PC-9 (cell line): Measurements from ENCODE around the gene SOCS6. TPM values are rescaled to one million over a fixed set of nuclear protein-coding genes. Genes with fewer than 3 reads are reported as not detected.

ENCODE experiments used
- BruUV-seq: library from RNA; stranded (reverse); fragments of 400-500 nt; replicated peaks from 2 replicates; lab custom pipeline; 2021; lab: Mats Ljungman, UMichigan
- CTCF ChIA-PET: fragments of 300-600 bp; sonication (Branson Sonifier 250); formaldehyde crosslinking; loops from one replicate; lab custom pipeline; 2022; ENCODE audit warnings: antibody characterized with exemption; lab: Charles Lee
- POLR2A ChIA-PET: fragments of 300-600 bp; sonication (Branson Sonifier 250); formaldehyde crosslinking; loops from one replicate; lab custom pipeline; 2022; ENCODE audit warnings: antibody characterized with exemption; ENCODE audit not compliant: unreplicated experiment; lab: Charles Lee
- DNase-seq, 2 experiments: peaks; one replicate each; pipeline versions ENCODE4 v3.0.0 to v3.0.0-alpha.2; 2015 to 2022; ENCODE audit warnings: mixed read lengths in 1 of 2
- H2AFZ ChIP-seq: fragments of 200-600 bp; sonication (generic); 2 replicates; pipeline ENCODE4 v1.8.1; 2017; ENCODE audit warnings: antibody characterized with exemption
- H3F3A ChIP-seq: fragments of 200-600 bp; sonication (generic); 2 replicates; pipeline ENCODE4 v1.8.1; 2017; ENCODE audit warnings: antibody characterized with exemption, mild to moderate bottlenecking, low read depth; ENCODE audit not compliant: insufficient read depth
- H3K27ac ChIP-seq: fragments of 200-600 bp; sonication (generic); 2 replicates; pipeline ENCODE4 v1.6.1; 2016; ENCODE audit warnings: mixed run types
- H3K27me3 ChIP-seq: fragments of 200-600 bp; sonication (generic); 2 replicates; pipeline ENCODE4 v1.6.1; 2016; ENCODE audit warnings: low read depth, mixed run types; ENCODE audit not compliant: insufficient read depth
- H3K36me3 ChIP-seq: fragments of 200-600 bp; sonication (generic); 2 replicates; pipeline ENCODE4 v1.6.1; 2016; ENCODE audit warnings: low read depth, mixed run types
- H3K4me1 ChIP-seq: fragments of 200-600 bp; sonication (generic); replicated peaks from 2 replicates; pipeline ENCODE4 v1.6.1; 2016; ENCODE audit warnings: mixed run types; ENCODE audit not compliant: insufficient read depth
- H3K4me2 ChIP-seq: fragments of 200-600 bp; sonication (generic); 2 replicates; pipeline ENCODE4 v1.6.1; 2017; ENCODE audit warnings: mixed run types
- H3K4me3 ChIP-seq: fragments of 200-600 bp; sonication (generic); 2 replicates; pipeline ENCODE4 v1.6.1; 2016; ENCODE audit warnings: mixed run types
- H3K79me2 ChIP-seq: fragments of 200-600 bp; sonication (generic); 2 replicates; pipeline ENCODE4 v1.6.1; 2017; ENCODE audit warnings: low read depth, mixed run types
- H3K9me2 ChIP-seq: fragments of 200-600 bp; sonication (generic); 2 replicates; pipeline ENCODE4 v1.8.1; 2017; ENCODE audit warnings: mild to moderate bottlenecking; ENCODE audit not compliant: insufficient read depth
- H3K9me3 ChIP-seq: fragments of 200-600 bp; sonication (generic); 2 replicates; pipeline ENCODE4 v1.8.1; 2016; ENCODE audit warnings: low read depth; ENCODE audit not compliant: insufficient read depth
- H4K20me1 ChIP-seq: fragments of 200-600 bp; sonication (generic); 2 replicates; pipeline ENCODE4 v1.8.1; 2017; ENCODE audit not compliant: insufficient read depth
- CTCF ChIP-seq: fragments of 200-600 bp; sonication (generic); conservative IDR thresholded peaks from 2 replicates; pipeline ENCODE4 v1.6.1; 2017; ENCODE audit warnings: mixed run types, antibody characterized with exemption, mild to moderate bottlenecking, moderate library complexity
- EZH2 ChIP-seq: fragments of 200-600 bp; sonication (generic); IDR thresholded peaks from 2 replicates; pipeline ENCODE4 v1.8.0; 2017; ENCODE audit warnings: antibody characterized with exemption, low read depth
- intact Hi-C: fragments of 100-400 bp; cut with micrococcal nuclease; formaldehyde crosslinking; loops from one replicate; pipeline ENCODE4 v1.10.0; 2022; ENCODE audit not compliant: unreplicated experiment
- total RNA-seq: library from RNA; stranded (reverse); gene quantifications from 2 replicates; pipeline ENCODE4 v1.2.3, GENCODE V29; 2021

SOCS6 gene
- total RNA-seq, 1 experiment from 2014 or later = 21.0 TPM

GRCh38 chr18:70301667-70302066, 12.8 kb downstream of the SOCS6 start:
- Histone ChIP-seq H3K4me3 (no peak overlapping the region), H3K27ac (no peak overlapping the region), H4K20me1 (peaks cover 35% of the 10 kb centered on the region), H2AFZ (no peak overlapping the region), H3K9me3 (no peaks in the 10 kb centered on the region; the same call in 1 of the 2 replicates), H3K9me2 (no peaks in the 10 kb centered on the region), H3F3A (no peaks in the 10 kb centered on the region), H3K79me2 (peaks cover 100% of the 10 kb centered on the region), H3K4me1 (0 out of 2 replicates have a peak, but pooled peaks cover 8% of the 10 kb centered on the region), H3K27me3 (no peaks in the 10 kb centered on the region), H3K36me3 (0 out of 2 replicates have a peak, but pooled peaks cover 4% of the 10 kb centered on the region), H3K4me2 (no peak overlapping the region)
- TF ChIP-seq CTCF = no peak
- no peak for TF ChIP-seq EZH2
- DNase-seq = no peak
- BruUV-seq = no TSS peak
- intact Hi-C loops = no loop called here
- ChIA-PET POLR2A (interaction anchor here (0.6 kb wide), 1 partner anchor 82 kb away, joined by 16 read pairs; no protein-coding TSS in a partner anchor), CTCF (no interaction called here)

- POLR2A ChIA-PET = no interaction called here
- intact Hi-C loops = no loop called here
- Histone ChIP-seq H4K20me1 (peaks cover 19% of the 10 kb centered on the region), H3K36me3 (peaks cover 3% of the 10 kb centered on the region; the same call in 1 of the 2 replicates), H3K4me3 (no peak overlapping the region), H2AFZ (no peak overlapping the region), H3K79me2 (peaks cover 99% of the 10 kb centered on the region), H3K9me2 (no peaks in the 10 kb centered on the region), H3F3A (0 out of 2 replicates have a peak, but pooled peaks cover 5% of the 10 kb centered on the region), H3K9me3 (peaks cover 11% of the 10 kb centered on the region; the same call in 1 of the 2 replicates), H3K4me1 (no peaks in the 10 kb centered on the region), H3K27ac (no peak overlapping the region), H3K27me3 (no peaks in the 10 kb centered on the region), H3K4me2 (no peak overlapping the region)
- TF ChIP-seq CTCF = no peak
- no peak for TF ChIP-seq EZH2
- CTCF ChIA-PET = no interaction called here
- no peak for DNase-seq
- no TSS peak for BruUV-seq
These were observed 19.9 kb downstream of the SOCS6 start for GRCh38 chr18:70308555-70309294.

- no peaks in the 10 kb centered on the region for H3K9me2 ChIP-seq
- H2AFZ ChIP-seq = no peak overlapping the region
- CTCF ChIA-PET = no interaction called here
- POLR2A ChIA-PET = no interaction called here
- 0 out of 2 replicates have a peak, but pooled peaks cover 10% of the 10 kb centered on the region for H3F3A ChIP-seq
- DNase-seq = no peak
- BruUV-seq = no TSS peak
- H3K4me2 ChIP-seq = no peak overlapping the region
- peaks cover 3% of the 10 kb centered on the region; the same call in 1 of the 2 replicates for H3K36me3 ChIP-seq
- peaks cover 11% of the 10 kb centered on the region; the same call in 1 of the 2 replicates for H3K9me3 ChIP-seq
- no peak overlapping the region for H3K4me3 ChIP-seq
- peaks cover 17% of the 10 kb centered on the region for H4K20me1 ChIP-seq
- peaks cover 99% of the 10 kb centered on the region for H3K79me2 ChIP-seq
- intact Hi-C loops = no loop called here
- TF ChIP-seq CTCF = no peak
- no peak for TF ChIP-seq EZH2
- H3K27me3 ChIP-seq = no peaks in the 10 kb centered on the region
- no peaks in the 10 kb centered on the region for H3K4me1 ChIP-seq
- H3K27ac ChIP-seq = no peak overlapping the region
These were observed 21.9 kb downstream of the SOCS6 start for GRCh38 chr18:70310560-70311320.
